SK-N-SH (cell line): Measurements from ENCODE around the gene ZBED5. TPM values are rescaled to one million over a fixed set of nuclear protein-coding genes. Genes with fewer than 3 reads are reported as not detected.

Experiments used
- CTCF ChIA-PET: fragments of 300-600, 350-600 bp; formaldehyde crosslinking; extraction: SDS; loops from one replicate; lab custom pipeline; 2021; lab: Yijun Ruan, JAX
- POLR2A ChIA-PET: fragments of 350-600 bp; sonication (Branson Sonifier 250); formaldehyde crosslinking; extraction: SDS; loops from one replicate; lab custom pipeline; 2020; ENCODE audit warnings: antibody characterized with exemption, inconsistent platforms; lab: Yijun Ruan, JAX
- DNase-seq: peaks from one replicate; pipeline ENCODE4 v3.0.0; 2012
- H2AFZ ChIP-seq: fragments of 200-600 bp; sonication (generic); 2 replicates; pipeline ENCODE4 v1.8.1; 2016; ENCODE audit warnings: antibody characterized with exemption, mild to moderate bottlenecking, low read depth
- H3F3A ChIP-seq: fragments of 200-600 bp; sonication (generic); replicated peaks from 2 replicates; pipeline ENCODE3; 2016; ENCODE audit warnings: antibody characterized with exemption, mild to moderate bottlenecking; ENCODE audit not compliant: insufficient read depth
- H3K27ac ChIP-seq, 2 experiments: fragments of 200-500 bp in 1 of 2; fragments of 200-600 bp in 1 of 2; sonication (Bioruptor generic) in 1 of 2; sonication (generic), shearing (Covaris generic) in 1 of 2; 2 replicates each; pipeline versions ENCODE4 v1.5.1 to v1.6.1; 2014 to 2016; ENCODE audit warnings: low read depth in 2 of 2, inconsistent platforms in 1 of 2, low read length in 1 of 2, mild to moderate bottlenecking in 1 of 2, mixed read lengths in 1 of 2
- H3K27me3 ChIP-seq: fragments of 200-600 bp; sonication (generic), shearing (Covaris generic); 2 replicates; pipeline ENCODE4 v1.6.1; 2016; ENCODE audit warnings: mixed run types; ENCODE audit not compliant: insufficient read depth
- H3K36me3 ChIP-seq, 2 experiments: fragments of 200-500 bp in 1 of 2; fragments of 200-600 bp in 1 of 2; sonication (Bioruptor generic) in 1 of 2; sonication (generic) in 1 of 2; replicated peaks in 1 of 2; 2 replicates each; pipeline versions ENCODE3 to v1.5.1; 2014 to 2016; ENCODE audit warnings: low read length in 1 of 2, mild to moderate bottlenecking in 1 of 2; ENCODE audit not compliant: insufficient read depth in 2 of 2, control insufficient read depth in 1 of 2
- H3K4me1 ChIP-seq, 2 experiments: fragments of 200-500 bp in 1 of 2; fragments of 200-600 bp in 1 of 2; sonication (Bioruptor generic) in 1 of 2; sonication (generic), shearing (Covaris generic) in 1 of 2; 2 replicates each; pipeline versions ENCODE4 v1.5.1 to v1.6.1; 2014 to 2016; ENCODE audit warnings: low read depth in 1 of 2, low read length in 1 of 2, mixed run types in 1 of 2; ENCODE audit not compliant: insufficient read depth in 2 of 2, control insufficient read depth in 1 of 2
- H3K4me2 ChIP-seq: fragments of 200-600 bp; sonication (generic), shearing (Covaris generic); 2 replicates; pipeline ENCODE4 v1.6.1; 2017; ENCODE audit warnings: mixed run types
- H3K4me3 ChIP-seq, 2 experiments: fragments of 200-500 bp in 1 of 2; fragments of 200-600 bp in 1 of 2; sonication (Bioruptor generic) in 1 of 2; sonication (generic), shearing (Covaris generic) in 1 of 2; 2 replicates each; pipeline versions ENCODE4 v1.5.1 to v1.8.1; 2014 to 2016; ENCODE audit warnings: low read depth in 2 of 2, inconsistent platforms in 1 of 2, low read length in 1 of 2, mild to moderate bottlenecking in 1 of 2, mixed read lengths in 1 of 2, moderate library complexity in 1 of 2
- H3K79me2 ChIP-seq: fragments of 200-600 bp; sonication (generic); 2 replicates; pipeline ENCODE4 v1.8.1; 2017; ENCODE audit warnings: mild to moderate bottlenecking; ENCODE audit not compliant: insufficient read depth
- H3K9ac ChIP-seq: fragments of 200-600 bp; sonication (generic); 2 replicates; pipeline ENCODE4 v1.6.1; 2017; ENCODE audit warnings: mixed run types
- H3K9me2 ChIP-seq: fragments of 200-600 bp; sonication (generic); 2 replicates; pipeline ENCODE4 v1.6.1; 2017; ENCODE audit warnings: mixed run types
- H3K9me3 ChIP-seq: fragments of 200-600 bp; sonication (generic); 2 replicates; pipeline ENCODE4 v1.6.1; 2017; ENCODE audit warnings: mixed run types, mild to moderate bottlenecking, moderate library complexity
- H4K20me1 ChIP-seq: fragments of 200-600 bp; sonication (generic); 2 replicates; pipeline ENCODE4 v1.6.1; 2017; ENCODE audit warnings: mild to moderate bottlenecking, mixed run types; ENCODE audit not compliant: insufficient read depth
- CHD2 ChIP-seq: fragments of 150-350 bp; IDR thresholded peaks from 2 replicates; pipeline ENCODE4 v1.6.1; 2018; ENCODE audit warnings: low read length; ENCODE audit not compliant: partially characterized antibody
- EP300 ChIP-seq, 2 experiments: IDR thresholded peaks; 2 replicates each; pipeline versions ENCODE4 v1.4.0 to v1.6.1; 2012; ENCODE audit warnings: borderline replicate concordance in 1 of 2, low read depth in 1 of 2, low read length in 1 of 2
- FOSL2 ChIP-seq: IDR thresholded peaks from 2 replicates; pipeline ENCODE4 v1.4.0; 2012; ENCODE audit warnings: low read depth, mild to moderate bottlenecking, moderate library complexity, borderline replicate concordance
- GATA2 ChIP-seq: sonication (generic); formaldehyde crosslinking; IDR thresholded peaks from 2 replicates; pipeline ENCODE4 v1.5.0; 2020; ENCODE audit warnings: mild to moderate bottlenecking, missing genetic modification reagents
- JUND ChIP-seq: IDR thresholded peaks from 2 replicates; pipeline ENCODE4 v1.4.0; 2012
- MEF2A ChIP-seq: IDR thresholded peaks from 2 replicates; pipeline ENCODE4 v1.4.0; 2012; ENCODE audit warnings: low read depth, borderline replicate concordance
- MXI1 ChIP-seq: IDR thresholded peaks from 2 replicates; pipeline ENCODE4 v1.6.1; 2012; ENCODE audit warnings: mild to moderate bottlenecking, low read depth, low read length, improper control_type of control experiment
- POLR2AphosphoS5 ChIP-seq: IDR thresholded peaks from 2 replicates; pipeline ENCODE4 v1.6.1; 2012; ENCODE audit warnings: low read depth, low read length
- RAD21 ChIP-seq: IDR thresholded peaks from 2 replicates; pipeline ENCODE4 v1.6.1; 2012; ENCODE audit warnings: mild to moderate bottlenecking, low read length
- RCOR1 ChIP-seq: fragments of 150-350 bp; IDR thresholded peaks from 2 replicates; pipeline ENCODE4 v1.6.1; 2017; ENCODE audit warnings: antibody characterized with exemption, low read length
- REST ChIP-seq: IDR thresholded peaks from 2 replicates; pipeline ENCODE4 v1.6.1; 2012; ENCODE audit warnings: mild to moderate bottlenecking, low read depth, low read length, moderate library complexity
- RXRA ChIP-seq: IDR thresholded peaks from 2 replicates; pipeline ENCODE4 v1.4.0; 2012; ENCODE audit warnings: low read depth, mild to moderate bottlenecking, borderline replicate concordance
- TAF1 ChIP-seq: IDR thresholded peaks from 2 replicates; pipeline ENCODE4 v1.6.1; 2012; ENCODE audit warnings: low read depth, mild to moderate bottlenecking, low read length, moderate library complexity, borderline replicate concordance
- TCF12 ChIP-seq: IDR thresholded peaks from 2 replicates; pipeline ENCODE4 v1.4.0; 2012
- TEAD4 ChIP-seq: IDR thresholded peaks from 2 replicates; pipeline ENCODE4 v1.4.0; 2012; ENCODE audit warnings: mild to moderate bottlenecking, borderline replicate concordance; ENCODE audit not compliant: insufficient read depth
- USF1 ChIP-seq: IDR thresholded peaks from 2 replicates; pipeline ENCODE4 v1.4.0; 2012; ENCODE audit warnings: low read depth, borderline replicate concordance
- YY1 ChIP-seq: IDR thresholded peaks from 2 replicates; pipeline ENCODE4 v1.4.0; 2012; ENCODE audit warnings: low read depth, mild to moderate bottlenecking
- ZBTB33 ChIP-seq: IDR thresholded peaks from 2 replicates; pipeline ENCODE4 v1.4.0; 2012; ENCODE audit warnings: low read depth, borderline replicate concordance
- WGBS: methylation state at CpG from one replicate; pipeline ENCODE4 v1.1.6; 2017; ENCODE audit warnings: low lambda C conversion rate; 5-methylcytosine and 5-hydroxymethylcytosine counted together
- polyA plus RNA-seq, 3 experiments: library from polyadenylated mRNA; depleted of rRNA; stranded (reverse); fragments of >200 nt; gene quantifications; 2 replicates each; pipeline ENCODE4 v1.2.3, GENCODE V29; 2012
- TF ChIP-seq, protein P1 (sequence below): fragments of 150-350 bp; IDR thresholded peaks from 2 replicates; pipeline ENCODE4 v1.6.1; 2017; ENCODE audit warnings: antibody characterized with exemption, low read length, low read depth, borderline replicate concordance
- TF ChIP-seq, protein P2 (sequence below): fragments of 200-600 bp; sonication (generic); IDR thresholded peaks from 2 replicates; pipeline ENCODE4 v1.6.1; 2017; ENCODE audit warnings: antibody characterized with exemption, mild to moderate bottlenecking, moderate library complexity

The ZBED5 gene
- polyA plus RNA-seq, 1 of the 3 experiments (the other 2 are of a cell fraction), result 23.5 TPM

- TF ChIP-seq REST (peak; percentile 29; the same call in 1 of the 2 replicates), POLR2AphosphoS5 (peak; percentile 100), RXRA (no peak), GATA2 (no peak), YY1 (peak; percentile 99), RCOR1 (peak; percentile 52), RAD21 (no peak; the same call in 1 of the 2 replicates), MXI1 (peak; percentile 65), TCF12 (no peak)
- TF ChIP-seq, protein P1, sequence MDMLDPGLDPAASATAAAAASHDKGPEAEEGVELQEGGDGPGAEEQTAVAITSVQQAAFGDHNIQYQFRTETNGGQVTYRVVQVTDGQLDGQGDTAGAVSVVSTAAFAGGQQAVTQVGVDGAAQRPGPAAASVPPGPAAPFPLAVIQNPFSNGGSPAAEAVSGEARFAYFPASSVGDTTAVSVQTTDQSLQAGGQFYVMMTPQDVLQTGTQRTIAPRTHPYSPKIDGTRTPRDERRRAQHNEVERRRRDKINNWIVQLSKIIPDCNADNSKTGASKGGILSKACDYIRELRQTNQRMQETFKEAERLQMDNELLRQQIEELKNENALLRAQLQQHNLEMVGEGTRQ, result no peak; the same call in 1 of the 2 replicates
- TF ChIP-seq, all 33 proteins: peak for 14
These were observed 49.1 kb downstream of the ZBED5 start, which contains the start of gene EIF4G2 (continued) for GRCh38 chr11:10808553-10809372.

DNA sequence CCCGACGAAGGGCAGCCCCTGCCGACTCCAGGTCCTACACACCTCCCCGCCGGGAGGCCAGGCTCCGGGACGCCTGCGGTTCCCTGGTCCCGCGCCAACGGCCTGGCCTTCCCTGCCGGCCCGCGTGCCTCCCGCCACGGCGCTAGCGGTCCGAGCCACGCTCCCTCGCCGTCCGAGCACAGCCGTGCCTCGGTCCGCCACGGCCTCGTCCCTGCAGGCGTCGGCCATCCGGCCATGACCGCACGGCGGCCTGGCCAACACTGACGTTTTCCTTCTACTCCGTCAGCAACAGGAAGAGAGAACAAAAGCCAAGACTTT lies 49.7 kb downstream of the ZBED5 start:
- Histone ChIP-seq H3K27ac (peak overlapping the region; percentile 94 to 95), H3K9me2 (no peaks in the 10 kb centered on the region), H3F3A (peaks cover 34% of the 10 kb centered on the region), H3K4me1 (peaks cover 17 to 27% of the 10 kb centered on the region in 2 experiments), H3K79me2 (peaks cover 61% of the 10 kb centered on the region), H3K4me2 (peak overlapping the region; percentile 88), H4K20me1 (peaks cover 45% of the 10 kb centered on the region), H3K9ac (peak overlapping the region; percentile 100), H3K36me3 (peaks cover 39 to 45% of the 10 kb centered on the region in 2 experiments), H3K9me3 (no peaks in the 10 kb centered on the region), H2AFZ (peak overlapping the region; percentile 15; the same call in 1 of the 2 replicates), H3K27me3 (no peaks in the 10 kb centered on the region), H3K4me3 (peak overlapping the region; percentile 75 to 93)
- 1% methylated on average over 13 of the region's 36 CpGs for WGBS
- CTCF ChIA-PET, result interaction anchor here (0.7 to 3.9 kb wide), 6 partner anchors 10 to 1337 kb away, joined by 3 to 35 read pairs (median 8); no protein-coding TSS in a partner anchor
- no peak for DNase-seq
- POLR2A ChIA-PET, result interaction anchor here (0.6 to 3.1 kb wide), 24 partner anchors 10 to 1201 kb away, joined by 3 to 84 read pairs (median 5); partner anchors contain the start of genes CTR9 and ZBED5
- TF ChIP-seq ZBTB33 (no peak), EP300 (IDR thresholded peaks at IDR 0.05; ENCODE audit: borderline replicate concordance in 1 of 2, low read depth in 1 of 2, low read length in 1 of 2) (no peak), CHD2 (no peak), TCF12 (no peak), TEAD4 (no peak), MXI1 (no peak), GATA2 (no peak), RAD21 (no peak), TAF1 (no peak), YY1 (no peak), FOSL2 (no peak), USF1 (no peak), MEF2A (no peak), JUND (no peak), RXRA (no peak)
- TF ChIP-seq, protein P2, sequence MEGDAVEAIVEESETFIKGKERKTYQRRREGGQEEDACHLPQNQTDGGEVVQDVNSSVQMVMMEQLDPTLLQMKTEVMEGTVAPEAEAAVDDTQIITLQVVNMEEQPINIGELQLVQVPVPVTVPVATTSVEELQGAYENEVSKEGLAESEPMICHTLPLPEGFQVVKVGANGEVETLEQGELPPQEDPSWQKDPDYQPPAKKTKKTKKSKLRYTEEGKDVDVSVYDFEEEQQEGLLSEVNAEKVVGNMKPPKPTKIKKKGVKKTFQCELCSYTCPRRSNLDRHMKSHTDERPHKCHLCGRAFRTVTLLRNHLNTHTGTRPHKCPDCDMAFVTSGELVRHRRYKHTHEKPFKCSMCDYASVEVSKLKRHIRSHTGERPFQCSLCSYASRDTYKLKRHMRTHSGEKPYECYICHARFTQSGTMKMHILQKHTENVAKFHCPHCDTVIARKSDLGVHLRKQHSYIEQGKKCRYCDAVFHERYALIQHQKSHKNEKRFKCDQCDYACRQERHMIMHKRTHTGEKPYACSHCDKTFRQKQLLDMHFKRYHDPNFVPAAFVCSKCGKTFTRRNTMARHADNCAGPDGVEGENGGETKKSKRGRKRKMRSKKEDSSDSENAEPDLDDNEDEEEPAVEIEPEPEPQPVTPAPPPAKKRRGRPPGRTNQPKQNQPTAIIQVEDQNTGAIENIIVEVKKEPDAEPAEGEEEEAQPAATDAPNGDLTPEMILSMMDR, result no peak
